ENCODE measurements around the gene FBXW7.

DNA sequence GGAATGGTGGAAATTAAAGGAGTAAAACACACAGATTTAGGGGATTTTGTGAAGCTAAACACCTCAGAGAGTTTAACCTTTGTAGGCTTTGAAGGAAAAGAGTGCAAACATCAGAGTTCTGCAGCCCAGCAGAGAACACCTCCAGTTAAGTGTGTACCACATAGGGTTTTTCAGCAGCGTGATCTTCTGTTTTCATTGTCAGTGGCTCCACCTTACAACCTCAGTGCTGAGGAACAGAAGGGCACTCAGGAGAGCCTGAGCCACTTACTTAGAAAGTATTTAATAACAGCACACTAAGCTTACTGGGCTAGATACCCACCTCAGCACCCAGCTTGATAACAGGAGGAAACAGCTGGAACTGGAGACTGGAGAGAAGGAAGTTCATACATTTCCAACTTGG lies 2.0 kb upstream of the FBXW7 start:
- TF ChIP-seq, protein P1, sequence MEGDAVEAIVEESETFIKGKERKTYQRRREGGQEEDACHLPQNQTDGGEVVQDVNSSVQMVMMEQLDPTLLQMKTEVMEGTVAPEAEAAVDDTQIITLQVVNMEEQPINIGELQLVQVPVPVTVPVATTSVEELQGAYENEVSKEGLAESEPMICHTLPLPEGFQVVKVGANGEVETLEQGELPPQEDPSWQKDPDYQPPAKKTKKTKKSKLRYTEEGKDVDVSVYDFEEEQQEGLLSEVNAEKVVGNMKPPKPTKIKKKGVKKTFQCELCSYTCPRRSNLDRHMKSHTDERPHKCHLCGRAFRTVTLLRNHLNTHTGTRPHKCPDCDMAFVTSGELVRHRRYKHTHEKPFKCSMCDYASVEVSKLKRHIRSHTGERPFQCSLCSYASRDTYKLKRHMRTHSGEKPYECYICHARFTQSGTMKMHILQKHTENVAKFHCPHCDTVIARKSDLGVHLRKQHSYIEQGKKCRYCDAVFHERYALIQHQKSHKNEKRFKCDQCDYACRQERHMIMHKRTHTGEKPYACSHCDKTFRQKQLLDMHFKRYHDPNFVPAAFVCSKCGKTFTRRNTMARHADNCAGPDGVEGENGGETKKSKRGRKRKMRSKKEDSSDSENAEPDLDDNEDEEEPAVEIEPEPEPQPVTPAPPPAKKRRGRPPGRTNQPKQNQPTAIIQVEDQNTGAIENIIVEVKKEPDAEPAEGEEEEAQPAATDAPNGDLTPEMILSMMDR (IDR thresholded peaks at IDR 0.05) = no peak
- TF ChIP-seq EZH2 (IDR thresholded peaks at IDR 0.05; ENCODE audit: borderline replicate concordance, insufficient read depth, low read depth, low read length, poor library complexity, severe bottlenecking) = no peak
